ENCODE data around the gene FOXN1.

FOXN1 gene

DNA sequence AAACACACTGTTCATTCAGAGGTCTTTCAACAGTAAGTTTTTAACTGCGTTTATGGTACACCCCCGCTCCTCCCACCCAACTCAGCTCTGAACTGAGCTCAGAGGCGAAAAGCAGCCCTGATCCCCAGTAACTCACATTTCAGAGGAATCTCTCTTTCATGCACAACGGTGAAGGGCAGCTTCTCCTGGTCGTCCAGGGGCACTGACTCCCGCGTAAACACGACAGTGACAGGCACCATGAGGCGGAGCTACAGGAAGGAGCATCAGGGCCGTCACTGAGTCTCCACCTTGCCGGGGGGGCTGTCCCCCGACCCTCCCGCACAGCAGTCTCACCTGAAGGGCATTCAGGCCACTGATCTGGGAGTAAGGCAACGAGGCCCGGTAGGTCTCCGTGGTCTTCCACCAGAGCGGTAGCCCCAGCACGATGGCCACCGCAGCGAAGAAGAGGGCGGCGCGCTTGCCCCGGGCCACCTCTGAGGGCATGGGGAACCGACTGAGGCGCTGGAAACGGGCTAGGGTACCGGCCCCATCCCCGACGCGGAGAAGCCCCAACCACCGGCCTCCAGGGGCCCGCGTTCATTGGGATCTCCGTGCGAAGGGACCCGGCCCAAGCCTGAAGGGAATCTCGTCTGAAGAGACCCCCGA lies 64.7 kb downstream of the FOXN1 start:
- peak overlapping the region; percentile 68 for H4K12ac ChIP-seq (ENCODE audit: low read depth, low read length)
- no peak overlapping the region for H3K27ac ChIP-seq (ENCODE audit: low read depth, low read length)
- peak overlapping the region; percentile 37 for H2BK120ac ChIP-seq (ENCODE audit: insufficient read depth, low read length, poor library complexity)
- no peaks in the 10 kb centered on the region for H3K9me3 ChIP-seq (ENCODE audit: insufficient read depth, low read depth, low read length)
- H3K36me3 ChIP-seq (ENCODE audit: control insufficient read depth in 1 of 2, insufficient read depth in 2 of 2, low read length in 2 of 2), result peaks cover 0 to 2% of the 10 kb centered on the region in 2 experiments
- peaks cover 6% of the 10 kb centered on the region for H3K79me2 ChIP-seq (ENCODE audit: control insufficient read depth, insufficient read depth, low read length, poor library complexity)
- peak overlapping the region; percentile 75 for H4K91ac ChIP-seq (ENCODE audit: low read depth, low read length)
- H3K4me2 ChIP-seq (ENCODE audit: low read length), result peak overlapping the region; percentile 94
- H3K14ac ChIP-seq (ENCODE audit: low read length), result peak overlapping the region; percentile 38
- H3K23ac ChIP-seq (ENCODE audit: low read length), result no peak overlapping the region
- H3K18ac ChIP-seq (ENCODE audit: low read length), result peak overlapping the region; percentile 53
- H2AFZ ChIP-seq (ENCODE audit: insufficient read depth, low read length, poor library complexity), result peak overlapping the region; percentile 89
- peak overlapping the region; percentile 42 for H2BK5ac ChIP-seq (ENCODE audit: low read depth, low read length, poor library complexity)
- peak overlapping the region; percentile 84 for H3K4me3 ChIP-seq (ENCODE audit: low read depth, low read length)
- peak overlapping the region; percentile 26 for H3K4ac ChIP-seq (ENCODE audit: low read depth, low read length)
- H4K8ac ChIP-seq (ENCODE audit: low read depth, low read length), result peak overlapping the region; percentile 85
- peaks cover 2 to 7% of the 10 kb centered on the region in 2 experiments for H3K4me1 ChIP-seq (ENCODE audit: control insufficient read depth in 1 of 2, insufficient read depth in 2 of 2, low read length in 2 of 2)
- H3K27me3 ChIP-seq (ENCODE audit: insufficient read depth, low read length), result no peaks in the 10 kb centered on the region
- peak; percentile 20 to 52 for DNase-seq
- peak overlapping the region; percentile 16 for H3K9ac ChIP-seq (ENCODE audit: low read length)
- no peak overlapping the region for H2BK12ac ChIP-seq (ENCODE audit: low read length)
- H3K79me1 ChIP-seq (ENCODE audit: low read length), result peaks cover 8% of the 10 kb centered on the region
- peak overlapping the region; percentile 11 for H2AK5ac ChIP-seq (ENCODE audit: low read length)
- no CpG with 5 or more reads among the region's 39 CpGs for WGBS (ENCODE audit: extremely low coverage, insufficient coverage, insufficient read length)

DNA sequence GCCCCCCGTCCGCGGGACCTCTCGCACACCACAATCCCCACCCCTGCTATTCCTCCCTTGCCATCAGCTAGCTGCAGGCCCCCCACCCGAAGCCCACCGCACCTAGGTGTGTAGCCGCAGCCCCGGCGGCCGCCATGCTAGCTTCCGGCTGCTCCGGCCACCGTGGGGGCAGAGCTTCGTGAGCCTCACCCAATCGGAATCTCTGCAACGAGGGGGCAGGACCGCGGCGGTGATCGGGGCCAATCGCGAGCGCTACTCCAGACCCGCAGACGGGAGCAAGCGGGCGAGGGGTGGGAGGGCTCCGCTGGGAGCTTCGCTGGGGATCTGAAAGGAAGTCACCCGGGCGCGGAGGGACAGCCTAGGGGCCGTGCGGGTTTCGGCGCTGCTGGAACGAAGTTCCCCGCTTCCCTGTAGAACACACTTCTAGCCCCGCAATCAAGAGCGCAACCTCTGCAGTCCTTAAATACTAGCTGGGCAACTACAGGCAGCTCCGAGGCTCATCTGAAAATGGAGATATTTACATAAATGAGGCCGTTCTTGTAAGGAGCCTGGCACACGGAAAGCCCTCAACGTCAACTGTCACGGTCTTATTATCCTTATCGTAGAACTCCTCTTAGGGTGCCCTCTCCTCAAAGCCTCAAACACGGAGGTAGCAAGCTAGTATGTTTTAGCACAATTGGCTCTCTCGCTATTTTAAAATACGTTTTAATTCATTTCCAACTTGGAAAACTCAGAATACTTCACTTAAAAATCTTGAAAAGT lies 65.4 kb downstream of the FOXN1 start, which contains the start of gene PIGS:
Gene PIGS, minus strand, starts transcription at position 164 of the 762 bp plus-strand sequence. Its CDS starts 28 bp downstream, at position 136.
- Histone ChIP-seq H3K79me2 (ENCODE audit: control insufficient read depth, insufficient read depth, low read length, poor library complexity) (peaks cover 6% of the 10 kb centered on the region), H2BK120ac (ENCODE audit: insufficient read depth, low read length, poor library complexity) (peak within 1 kb of the TSS; percentile 37), H3K27ac (ENCODE audit: low read depth, low read length) (no peak within 1 kb of the TSS), H3K9me3 (ENCODE audit: insufficient read depth, low read depth, low read length) (no peaks in the 10 kb centered on the region), H4K8ac (ENCODE audit: low read depth, low read length) (peak within 1 kb of the TSS; percentile 85), H3K9ac (ENCODE audit: low read length) (peak within 1 kb of the TSS; percentile 77), H3K79me1 (ENCODE audit: low read length) (peaks cover 8% of the 10 kb centered on the region), H4K12ac (ENCODE audit: low read depth, low read length) (peak within 1 kb of the TSS; percentile 68), H3K18ac (ENCODE audit: low read length) (peak within 1 kb of the TSS; percentile 54), H3K14ac (ENCODE audit: low read length) (peak within 1 kb of the TSS; percentile 60), H3K27me3 (ENCODE audit: insufficient read depth, low read length) (no peaks in the 10 kb centered on the region), H3K36me3 (ENCODE audit: control insufficient read depth in 1 of 2, insufficient read depth in 2 of 2, low read length in 2 of 2) (peaks cover 0 to 2% of the 10 kb centered on the region in 2 experiments), H3K4me1 (ENCODE audit: control insufficient read depth in 1 of 2, insufficient read depth in 2 of 2, low read length in 2 of 2) (peaks cover 2 to 7% of the 10 kb centered on the region in 2 experiments), H3K4me2 (ENCODE audit: low read length) (peak within 1 kb of the TSS; percentile 98), H3K23ac (ENCODE audit: low read length) (no peak within 1 kb of the TSS), H4K91ac (ENCODE audit: low read depth, low read length) (peak within 1 kb of the TSS; percentile 75), H3K4ac (ENCODE audit: low read depth, low read length) (peak within 1 kb of the TSS; percentile 37), H3K4me3 (ENCODE audit: low read depth, low read length) (peak within 1 kb of the TSS; percentile 84), H2AK5ac (ENCODE audit: low read length) (peak within 1 kb of the TSS; percentile 11), H2BK12ac (ENCODE audit: low read length) (no peak within 1 kb of the TSS), H2AFZ (ENCODE audit: insufficient read depth, low read length, poor library complexity) (peak within 1 kb of the TSS; percentile 89), H2BK5ac (ENCODE audit: low read depth, low read length, poor library complexity) (peak within 1 kb of the TSS; percentile 42)
- DNase-seq, result peak; percentile 97
- no CpG with 5 or more reads among the region's 49 CpGs for WGBS (ENCODE audit: extremely low coverage, insufficient coverage, insufficient read length)

DNA sequence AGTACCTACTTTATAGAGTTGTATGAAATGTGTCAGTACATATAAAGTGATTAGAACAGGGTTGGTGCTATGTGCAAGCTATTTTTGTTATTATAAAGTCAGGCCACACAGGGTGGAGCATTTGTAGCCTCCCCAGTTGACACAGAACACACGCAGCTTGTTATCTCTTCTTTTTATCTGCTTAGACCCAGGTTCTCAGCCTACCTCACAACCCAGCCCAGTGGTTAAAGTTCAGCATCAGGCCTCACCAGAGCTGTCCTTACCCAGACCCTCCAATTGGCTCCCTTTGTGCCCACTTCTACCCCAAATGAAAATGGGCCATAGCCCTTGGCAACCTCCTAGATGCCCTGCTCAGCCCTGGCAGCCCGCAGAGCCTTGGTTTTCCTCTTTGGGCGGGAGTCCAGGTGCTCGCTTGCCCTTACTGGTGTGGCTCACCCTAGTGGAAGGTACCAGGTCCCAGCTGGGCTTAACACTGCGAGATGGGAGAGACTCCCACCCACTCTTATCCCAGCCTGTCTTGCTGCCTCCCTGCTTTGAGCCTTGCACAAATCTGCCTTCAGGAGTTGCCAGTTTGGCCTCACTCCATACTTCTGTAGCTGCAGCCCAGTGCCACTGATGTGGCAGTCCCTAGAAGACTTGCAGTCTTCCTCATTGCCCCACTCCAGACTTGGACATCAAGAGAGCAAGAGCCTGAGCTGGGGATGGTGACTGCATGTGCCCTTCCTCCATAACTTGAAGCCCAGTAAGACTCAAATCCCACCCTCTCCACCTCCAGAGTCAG lies 66.3 kb downstream of the FOXN1 start:
- Histone ChIP-seq H3K9me3 (ENCODE audit: insufficient read depth, low read depth, low read length) (no peaks in the 10 kb centered on the region), H3K4me3 (ENCODE audit: low read depth, low read length) (no peak overlapping the region), H3K4ac (ENCODE audit: low read depth, low read length) (no peak overlapping the region), H4K91ac (ENCODE audit: low read depth, low read length) (no peak overlapping the region), H2BK12ac (ENCODE audit: low read length) (no peak overlapping the region), H3K79me2 (ENCODE audit: control insufficient read depth, insufficient read depth, low read length, poor library complexity) (peaks cover 6% of the 10 kb centered on the region), H2BK5ac (ENCODE audit: low read depth, low read length, poor library complexity) (no peak overlapping the region), H3K36me3 (ENCODE audit: control insufficient read depth in 1 of 2, insufficient read depth in 2 of 2, low read length in 2 of 2) (peaks cover 2 to 3% of the 10 kb centered on the region in 2 experiments), H3K14ac (ENCODE audit: low read length) (no peak overlapping the region), H4K12ac (ENCODE audit: low read depth, low read length) (no peak overlapping the region), H3K18ac (ENCODE audit: low read length) (no peak overlapping the region), H3K4me1 (ENCODE audit: control insufficient read depth in 1 of 2, insufficient read depth in 2 of 2, low read length in 2 of 2) (peaks cover 7 to 12% of the 10 kb centered on the region in 2 experiments), H3K79me1 (ENCODE audit: low read length) (peaks cover 9% of the 10 kb centered on the region), H4K8ac (ENCODE audit: low read depth, low read length) (no peak overlapping the region), H2AFZ (ENCODE audit: insufficient read depth, low read length, poor library complexity) (no peak overlapping the region), H3K23ac (ENCODE audit: low read length) (no peak overlapping the region), H3K27me3 (ENCODE audit: insufficient read depth, low read length) (no peaks in the 10 kb centered on the region), H3K9ac (ENCODE audit: low read length) (no peak overlapping the region), H2AK5ac (ENCODE audit: low read length) (no peak overlapping the region), H2BK120ac (ENCODE audit: insufficient read depth, low read length, poor library complexity) (no peak overlapping the region), H3K27ac (ENCODE audit: low read depth, low read length) (no peak overlapping the region), H3K4me2 (ENCODE audit: low read length) (no peak overlapping the region)
- WGBS (ENCODE audit: extremely low coverage, insufficient coverage, insufficient read length), result no CpG with 5 or more reads among the region's 5 CpGs
- DNase-seq, result no peak

DNA sequence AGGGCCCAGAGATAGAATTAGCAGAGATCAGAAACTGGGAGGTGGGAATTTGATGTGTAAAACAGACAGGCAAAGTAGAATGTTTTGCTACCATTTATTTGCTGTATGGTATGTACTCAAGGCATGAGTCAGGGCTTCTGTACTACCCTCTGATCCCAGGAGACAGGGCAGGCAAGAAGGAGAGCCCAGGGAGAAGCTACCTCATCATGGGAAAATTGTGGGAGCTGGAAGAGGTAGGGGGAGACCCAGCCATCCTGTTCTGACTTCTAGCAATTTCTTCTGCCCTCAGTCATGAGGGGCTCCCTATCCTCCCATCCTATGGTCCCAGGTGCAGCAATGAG lies 66.9 kb downstream of the FOXN1 start:
- Histone ChIP-seq H3K79me2 (ENCODE audit: control insufficient read depth, insufficient read depth, low read length, poor library complexity) (peaks cover 6% of the 10 kb centered on the region), H3K14ac (ENCODE audit: low read length) (no peak overlapping the region), H4K8ac (ENCODE audit: low read depth, low read length) (no peak overlapping the region), H4K91ac (ENCODE audit: low read depth, low read length) (no peak overlapping the region), H3K4me1 (ENCODE audit: control insufficient read depth in 1 of 2, insufficient read depth in 2 of 2, low read length in 2 of 2) (peaks cover 7 to 12% of the 10 kb centered on the region in 2 experiments), H2AK5ac (ENCODE audit: low read length) (no peak overlapping the region), H4K12ac (ENCODE audit: low read depth, low read length) (no peak overlapping the region), H2BK12ac (ENCODE audit: low read length) (no peak overlapping the region), H3K27ac (ENCODE audit: low read depth, low read length) (no peak overlapping the region), H3K9me3 (ENCODE audit: insufficient read depth, low read depth, low read length) (no peaks in the 10 kb centered on the region), H3K4me2 (ENCODE audit: low read length) (no peak overlapping the region), H3K4me3 (ENCODE audit: low read depth, low read length) (no peak overlapping the region), H3K79me1 (ENCODE audit: low read length) (peaks cover 9% of the 10 kb centered on the region), H3K9ac (ENCODE audit: low read length) (no peak overlapping the region), H3K4ac (ENCODE audit: low read depth, low read length) (no peak overlapping the region), H3K18ac (ENCODE audit: low read length) (no peak overlapping the region), H3K27me3 (ENCODE audit: insufficient read depth, low read length) (no peaks in the 10 kb centered on the region), H3K36me3 (ENCODE audit: control insufficient read depth in 1 of 2, insufficient read depth in 2 of 2, low read length in 2 of 2) (peaks cover 4 to 7% of the 10 kb centered on the region in 2 experiments), H2BK120ac (ENCODE audit: insufficient read depth, low read length, poor library complexity) (no peak overlapping the region), H2BK5ac (ENCODE audit: low read depth, low read length, poor library complexity) (no peak overlapping the region), H2AFZ (ENCODE audit: insufficient read depth, low read length, poor library complexity) (no peak overlapping the region), H3K23ac (ENCODE audit: low read length) (no peak overlapping the region)
- no peak for DNase-seq

All from trophoblast cell (in vitro differentiated cells and primary cell).